GM21737 (cell line): ENCODE data around the gene ARFGAP2.
"Not testable (repeated sequence)": the region's sequence is repeated elsewhere in the genome, so short reads cannot be mapped to it uniquely, and the experiment has no call there.

ENCODE experiments used
- ATAC-seq: cut with Tn5 transposase; IDR thresholded peaks from one replicate; pipeline ENCODE4 v1.9.1; 2021; ENCODE audit warnings: mild to moderate bottlenecking, moderate library complexity; ENCODE audit not compliant: unreplicated experiment

Gene ARFGAP2

GRCh38 chr11:47149782-47150181 lies 26.9 kb downstream of the ARFGAP2 start:
- no peak for ATAC-seq

GRCh38 chr11:47148903-47149531 lies 27.7 kb downstream of the ARFGAP2 start:
- no peak for ATAC-seq

- no peak for ATAC-seq
Observed at GRCh38 chr11:47148270-47148669, 28.4 kb downstream of the ARFGAP2 start.

- ATAC-seq: no peak
Observed at GRCh38 chr11:47147681-47148080, 29.0 kb downstream of the ARFGAP2 start.

GRCh38 chr11:47147250-47147649 lies 29.4 kb downstream of the ARFGAP2 start:
- ATAC-seq: no peak

- no peak for ATAC-seq
Observed at GRCh38 chr11:47144541-47144940, 32.1 kb downstream of the ARFGAP2 start.

- ATAC-seq: no peak
Observed at GRCh38 chr11:47143322-47143721, 33.4 kb downstream of the ARFGAP2 start.

- no peak for ATAC-seq
Observed at GRCh38 chr11:47139878-47140277, 36.8 kb downstream of the ARFGAP2 start.

- ATAC-seq: no peak
Observed at GRCh38 chr11:47137476-47137875, 39.2 kb downstream of the ARFGAP2 start.

- no peak for ATAC-seq
Observed at GRCh38 chr11:47136921-47137320, 39.8 kb downstream of the ARFGAP2 start.

- ATAC-seq: no peak
Observed at GRCh38 chr11:47136327-47136726, 40.4 kb downstream of the ARFGAP2 start.

- no peak for ATAC-seq
Observed at GRCh38 chr11:47132981-47133380, 43.7 kb downstream of the ARFGAP2 start.

GRCh38 chr11:47132490-47132889 lies 44.2 kb downstream of the ARFGAP2 start:
- no peak for ATAC-seq

GRCh38 chr11:47131136-47131535 lies 45.5 kb downstream of the ARFGAP2 start:
- ATAC-seq: no peak

GRCh38 chr11:47130543-47130942 lies 46.1 kb downstream of the ARFGAP2 start:
- no peak for ATAC-seq

GRCh38 chr11:47127213-47127612 lies 49.5 kb downstream of the ARFGAP2 start:
- ATAC-seq: no peak

GRCh38 chr11:47125083-47125482 lies 51.6 kb downstream of the ARFGAP2 start:
- no peak for ATAC-seq

- ATAC-seq: no peak
Observed at GRCh38 chr11:47124675-47125074, 52.0 kb downstream of the ARFGAP2 start.

- no peak for ATAC-seq
Observed at GRCh38 chr11:47123094-47123493, 53.6 kb downstream of the ARFGAP2 start.

GRCh38 chr11:47121731-47122130 lies 54.9 kb downstream of the ARFGAP2 start:
- ATAC-seq: no peak

- ATAC-seq: no peak
Observed at GRCh38 chr11:47121056-47121455, 55.6 kb downstream of the ARFGAP2 start.

- ATAC-seq: not testable (repeated sequence)
Observed at GRCh38 chr11:47118958-47119688, 57.6 kb downstream of the ARFGAP2 start.
